Muscle layer of duodenum (tissue), 2 donors: Measurements from ENCODE around the gene MAGI2.

Experiments
- H3K27ac ChIP-seq: one replicate; pipeline ENCODE4 v1.7.0; 2013; ENCODE audit warnings: mild to moderate bottlenecking, low read length
- H3K27me3 ChIP-seq: one replicate; pipeline ENCODE4 v1.7.0; 2013; ENCODE audit warnings: low read depth, mild to moderate bottlenecking, control low read depth, low read length
- H3K36me3 ChIP-seq, 2 donors: one replicate each; pipeline ENCODE4 v1.7.0; 2013; ENCODE audit warnings: low read length in 2 of 2, control low read depth in 1 of 2, mild to moderate bottlenecking in 1 of 2; ENCODE audit not compliant: insufficient read depth in 2 of 2, control insufficient read depth in 1 of 2
- H3K4me1 ChIP-seq, 2 donors: one replicate each; pipeline ENCODE4 v1.7.0; 2013; ENCODE audit warnings: low read length in 2 of 2, mild to moderate bottlenecking in 2 of 2, control low read depth in 1 of 2, moderate library complexity in 1 of 2; ENCODE audit not compliant: insufficient read depth in 2 of 2, control insufficient read depth in 1 of 2
- H3K4me3 ChIP-seq, 2 donors: one replicate each; pipeline ENCODE4 v1.7.0; 2013; ENCODE audit warnings: low read length in 2 of 2, low read depth in 1 of 2, mild to moderate bottlenecking in 1 of 2
- H3K9me3 ChIP-seq, 2 donors: one replicate each; pipeline ENCODE4 v1.7.0; 2013; ENCODE audit warnings: low read length in 2 of 2, control low read depth in 1 of 2, mild to moderate bottlenecking in 1 of 2; ENCODE audit not compliant: control insufficient read depth in 1 of 2
- donor health status: healthy.

The MAGI2 gene

DNA sequence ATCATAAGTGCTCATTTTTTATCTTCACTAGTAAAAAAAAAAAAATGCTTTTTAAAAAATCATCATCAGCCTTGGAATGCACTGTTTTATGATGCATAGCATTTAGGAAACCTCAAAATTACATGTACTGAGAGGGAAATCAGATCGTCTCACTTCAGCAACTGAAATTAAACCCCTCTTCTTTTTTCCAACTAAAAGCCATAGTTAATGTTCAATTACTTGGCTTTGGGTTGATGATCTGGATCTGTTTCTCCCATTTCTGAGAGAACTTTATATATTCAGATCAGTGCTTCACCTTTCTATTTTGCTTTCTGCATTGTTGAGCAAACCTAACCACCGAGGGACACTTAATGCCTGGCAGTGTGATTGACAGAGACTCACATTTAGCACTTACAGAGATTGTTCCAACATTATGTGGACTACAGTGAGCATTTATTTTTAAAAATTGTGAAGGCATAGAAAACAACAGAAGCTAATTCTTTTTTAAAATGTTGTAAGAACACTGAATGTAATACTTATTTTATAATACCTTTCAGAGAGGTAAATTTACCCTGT lies 976.5 kb downstream of the MAGI2 start:
- H3K36me3 ChIP-seq, result no peaks in the 10 kb centered on the region

DNA sequence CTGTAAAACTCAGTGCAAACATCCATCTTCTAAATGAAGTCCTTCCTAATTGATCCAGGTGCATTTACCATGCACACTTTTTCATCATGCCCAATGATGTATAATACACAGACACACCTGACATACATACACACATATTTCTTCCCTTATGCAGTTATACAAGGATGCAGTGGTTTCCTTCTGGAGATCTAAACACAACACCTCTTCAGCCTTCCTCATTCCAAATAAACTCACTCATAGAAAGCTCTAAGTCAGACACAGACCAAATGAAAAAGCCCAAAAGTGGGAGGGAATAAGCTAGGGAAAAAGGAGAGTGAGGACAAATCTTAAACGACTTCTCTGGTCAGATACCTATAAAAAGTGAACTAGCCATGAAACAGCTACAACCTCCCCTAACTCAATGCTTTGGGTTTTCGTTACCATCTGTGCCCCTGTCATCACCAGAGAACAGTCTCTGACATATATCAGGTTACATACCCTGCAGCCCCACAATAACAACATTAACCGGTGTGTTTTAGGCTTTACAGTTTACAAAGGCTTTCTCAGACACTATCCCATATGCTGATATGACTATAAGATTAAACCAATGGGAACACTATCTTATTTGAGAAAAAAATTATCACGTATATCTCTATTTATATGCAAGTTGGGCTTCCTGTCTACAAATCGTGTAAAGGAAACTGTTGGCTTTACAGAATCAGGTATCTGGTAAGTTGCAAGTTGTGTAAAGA lies 979.7 kb downstream of the MAGI2 start:
- no peaks in the 10 kb centered on the region for H3K27me3 ChIP-seq
- no peaks in the 10 kb centered on the region for H3K4me1 ChIP-seq
- H3K9me3 ChIP-seq, result no peaks in the 10 kb centered on the region
- H3K27ac ChIP-seq, result no peak overlapping the region
- H3K36me3 ChIP-seq, result no peaks in the 10 kb centered on the region
- H3K4me3 ChIP-seq, result no peak overlapping the region

More for the DNA sequence above, 976.5 kb downstream of the MAGI2 start:
- H3K27me3 ChIP-seq, result no peaks in the 10 kb centered on the region
- no peak overlapping the region for H3K4me3 ChIP-seq
- no peaks in the 10 kb centered on the region for H3K4me1 ChIP-seq
- H3K27ac ChIP-seq, result no peak overlapping the region
- H3K9me3 ChIP-seq, result no peaks in the 10 kb centered on the region

DNA sequence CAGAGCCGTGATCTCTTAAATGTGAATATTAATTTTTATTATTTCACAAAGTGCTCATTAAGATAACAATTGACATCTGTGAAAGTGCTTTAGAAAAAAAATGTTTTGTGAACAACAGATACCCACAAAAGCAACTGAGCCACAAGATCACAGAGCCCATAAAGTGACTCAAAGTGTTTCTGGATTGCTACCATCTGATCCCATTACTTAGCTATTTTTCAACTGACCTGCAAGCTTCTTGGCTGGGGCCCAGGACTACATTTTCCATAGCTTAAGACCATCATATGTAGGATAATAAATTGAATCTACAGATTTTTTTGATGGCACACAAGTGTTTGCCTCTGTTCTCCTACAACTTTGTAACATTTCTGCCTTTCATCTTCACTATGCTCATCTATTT lies 980.4 kb downstream of the MAGI2 start:
- H3K27me3 ChIP-seq, result no peaks in the 10 kb centered on the region
- no peaks in the 10 kb centered on the region for H3K4me1 ChIP-seq

DNA sequence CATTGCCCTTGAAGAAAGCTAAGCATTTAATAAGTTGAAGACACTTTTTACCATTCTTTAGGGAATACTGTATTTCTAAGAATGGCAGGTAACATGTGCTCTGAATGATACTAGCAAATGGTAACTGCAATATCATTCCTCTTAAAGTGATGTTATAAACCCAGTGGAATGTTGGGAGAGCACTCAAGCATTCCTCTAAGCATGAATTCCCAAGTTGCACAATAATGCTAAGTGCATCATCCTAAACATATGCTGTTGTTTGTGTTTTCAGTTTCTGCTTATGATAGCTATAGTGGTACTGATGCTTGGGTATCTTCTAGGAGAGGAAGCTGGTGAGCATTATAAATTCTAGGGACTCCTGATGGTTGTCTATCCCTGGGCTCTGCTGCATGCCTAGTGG lies 980.9 kb downstream of the MAGI2 start:
- H3K27ac ChIP-seq, result no peak overlapping the region
- no peaks in the 10 kb centered on the region for H3K36me3 ChIP-seq
- no peak overlapping the region for H3K4me3 ChIP-seq
- no peaks in the 10 kb centered on the region for H3K27me3 ChIP-seq
- no peaks in the 10 kb centered on the region for H3K9me3 ChIP-seq
- H3K4me1 ChIP-seq, result no peaks in the 10 kb centered on the region

More for the DNA sequence above, 980.4 kb downstream of the MAGI2 start:
- H3K9me3 ChIP-seq, result no peaks in the 10 kb centered on the region
- no peaks in the 10 kb centered on the region for H3K36me3 ChIP-seq
- no peak overlapping the region for H3K4me3 ChIP-seq
- no peak overlapping the region for H3K27ac ChIP-seq

DNA sequence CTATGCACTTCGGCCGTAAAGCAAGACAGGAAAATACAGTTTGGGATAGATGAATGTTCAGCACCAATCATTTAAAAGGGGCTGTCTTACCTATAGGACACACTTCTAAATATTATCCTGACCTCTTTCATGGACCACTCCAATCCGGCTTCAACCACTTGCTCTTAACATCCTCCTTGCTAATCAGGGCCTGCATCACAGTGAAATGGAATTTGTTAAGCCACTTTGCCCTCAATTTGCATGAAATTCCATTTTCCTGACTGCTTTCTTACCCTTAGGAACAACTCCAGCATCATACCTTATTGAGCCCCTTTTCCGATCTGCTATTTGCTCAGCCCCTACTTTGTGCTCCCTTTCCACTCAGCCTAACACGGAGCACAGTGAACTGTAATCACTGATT lies 987.6 kb downstream of the MAGI2 start:
- no peaks in the 10 kb centered on the region for H3K27me3 ChIP-seq
- no peaks in the 10 kb centered on the region for H3K36me3 ChIP-seq
- H3K4me1 ChIP-seq, result no peaks in the 10 kb centered on the region
- H3K27ac ChIP-seq, result no peak overlapping the region
- H3K9me3 ChIP-seq, result no peaks in the 10 kb centered on the region
- H3K4me3 ChIP-seq, result no peak overlapping the region

DNA sequence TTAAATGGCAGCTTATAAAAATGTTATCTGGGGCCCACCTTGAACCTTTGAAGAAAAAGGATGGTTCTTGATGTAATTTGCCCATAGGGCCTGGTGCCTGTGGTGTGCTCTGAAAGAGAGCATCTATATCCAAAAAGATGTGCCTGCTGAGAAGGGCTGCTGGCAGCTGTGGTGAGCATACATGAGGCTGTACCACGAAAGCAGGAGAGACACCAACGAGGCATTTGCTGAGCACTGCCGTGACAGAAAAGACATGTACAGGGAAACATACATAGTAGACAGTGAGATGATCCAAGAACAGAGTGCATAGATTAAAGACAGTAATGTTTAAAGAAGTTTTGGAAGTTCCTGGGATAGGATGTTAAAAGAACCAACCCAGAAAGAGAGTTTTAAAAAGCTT lies 990.4 kb downstream of the MAGI2 start:
- Histone ChIP-seq H3K9me3 (no peaks in the 10 kb centered on the region), H3K4me3 (no peak overlapping the region), H3K27ac (no peak overlapping the region), H3K36me3 (no peaks in the 10 kb centered on the region), H3K4me1 (no peaks in the 10 kb centered on the region), H3K27me3 (no peaks in the 10 kb centered on the region)

DNA sequence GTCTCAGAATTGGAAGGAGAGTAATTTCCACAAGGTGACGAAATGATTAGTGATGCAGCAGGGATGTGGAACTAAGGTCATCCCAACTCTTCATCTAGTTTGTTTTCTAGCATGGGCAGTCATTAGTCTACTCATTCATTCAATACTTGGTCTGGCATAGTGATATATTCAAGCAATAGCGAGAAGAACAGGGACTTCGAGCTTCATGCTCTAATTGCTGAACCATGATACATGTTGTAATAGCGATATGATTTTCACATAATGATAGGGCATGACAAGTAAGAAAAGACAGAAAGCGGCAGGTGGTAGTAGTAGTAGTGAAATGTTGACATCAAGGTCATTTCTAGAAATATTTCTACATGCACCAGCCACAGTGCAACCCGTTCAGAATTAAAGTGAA lies 1002.8 kb downstream of the MAGI2 start:
- Histone ChIP-seq H3K27me3 (no peaks in the 10 kb centered on the region), H3K4me3 (no peak overlapping the region), H3K27ac (no peak overlapping the region), H3K9me3 (no peaks in the 10 kb centered on the region), H3K36me3 (no peaks in the 10 kb centered on the region), H3K4me1 (no peaks in the 10 kb centered on the region)

DNA sequence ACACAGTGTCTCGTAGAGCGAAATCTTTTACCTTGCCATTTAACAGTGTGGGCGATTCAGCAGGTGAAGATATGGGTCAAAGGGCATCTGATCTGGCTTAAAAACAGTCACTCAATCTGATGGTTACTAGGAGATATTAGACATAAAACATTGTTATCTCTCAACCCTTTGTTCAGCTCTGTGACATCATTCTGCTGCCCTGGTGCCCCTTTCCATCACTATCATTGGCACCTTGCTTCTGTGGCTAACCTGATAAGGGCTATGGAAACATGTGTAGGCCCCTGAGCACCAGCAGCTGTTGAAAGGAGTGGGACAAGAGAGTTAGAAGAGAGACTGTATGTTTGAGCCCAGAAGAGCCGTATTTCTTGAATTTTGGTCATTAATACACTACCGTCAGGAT lies 1004.6 kb downstream of the MAGI2 start:
- no peaks in the 10 kb centered on the region for H3K9me3 ChIP-seq
- H3K4me3 ChIP-seq, result no peak overlapping the region
- no peaks in the 10 kb centered on the region for H3K4me1 ChIP-seq
- H3K27ac ChIP-seq, result no peak overlapping the region
- H3K27me3 ChIP-seq, result no peaks in the 10 kb centered on the region
- no peaks in the 10 kb centered on the region for H3K36me3 ChIP-seq

DNA sequence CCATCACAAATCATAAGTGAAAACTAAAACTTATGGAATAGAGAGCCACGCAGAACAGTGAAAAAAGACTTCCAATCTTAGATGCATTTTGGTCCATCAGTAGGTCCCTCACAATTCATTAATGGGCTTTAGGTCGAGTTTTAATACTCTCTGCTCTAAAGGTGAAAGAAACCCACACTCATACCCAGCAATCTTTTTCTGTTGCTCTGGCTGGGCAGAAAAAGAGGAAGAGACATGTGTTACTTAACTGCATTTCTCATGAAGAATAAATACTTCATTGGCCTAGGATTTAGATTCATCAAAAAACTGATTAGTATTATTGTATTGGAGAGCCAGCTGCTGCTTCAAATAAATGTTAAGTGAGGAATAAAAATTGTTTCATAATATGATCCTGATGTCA lies 1009.2 kb downstream of the MAGI2 start:
- Histone ChIP-seq H3K9me3 (no peaks in the 10 kb centered on the region), H3K36me3 (no peaks in the 10 kb centered on the region), H3K27me3 (no peaks in the 10 kb centered on the region), H3K27ac (no peak overlapping the region), H3K4me1 (no peaks in the 10 kb centered on the region), H3K4me3 (no peak overlapping the region)

DNA sequence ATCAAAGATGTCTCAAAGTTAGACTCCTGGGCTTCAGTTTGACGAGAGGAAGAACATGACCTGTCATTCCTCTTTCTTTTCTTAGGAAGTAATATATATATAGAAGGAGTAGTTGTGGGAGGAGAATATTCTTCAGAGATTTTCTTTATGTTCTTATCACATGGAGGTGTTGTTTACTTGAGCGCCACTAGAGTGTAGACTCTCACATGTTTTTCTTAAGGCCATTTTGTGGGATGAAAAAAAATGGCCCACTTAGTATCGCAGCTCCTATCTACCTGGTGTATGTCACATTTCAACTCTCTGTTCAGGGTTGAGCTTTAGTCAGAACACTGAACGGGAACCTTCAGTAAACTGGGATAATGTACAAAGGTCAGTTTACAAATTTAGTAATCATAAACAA lies 1009.7 kb downstream of the MAGI2 start:
- H3K4me3 ChIP-seq, result no peak overlapping the region
- no peaks in the 10 kb centered on the region for H3K4me1 ChIP-seq
- H3K27ac ChIP-seq, result no peak overlapping the region
- no peaks in the 10 kb centered on the region for H3K36me3 ChIP-seq
- H3K27me3 ChIP-seq, result no peaks in the 10 kb centered on the region
- no peaks in the 10 kb centered on the region for H3K9me3 ChIP-seq

DNA sequence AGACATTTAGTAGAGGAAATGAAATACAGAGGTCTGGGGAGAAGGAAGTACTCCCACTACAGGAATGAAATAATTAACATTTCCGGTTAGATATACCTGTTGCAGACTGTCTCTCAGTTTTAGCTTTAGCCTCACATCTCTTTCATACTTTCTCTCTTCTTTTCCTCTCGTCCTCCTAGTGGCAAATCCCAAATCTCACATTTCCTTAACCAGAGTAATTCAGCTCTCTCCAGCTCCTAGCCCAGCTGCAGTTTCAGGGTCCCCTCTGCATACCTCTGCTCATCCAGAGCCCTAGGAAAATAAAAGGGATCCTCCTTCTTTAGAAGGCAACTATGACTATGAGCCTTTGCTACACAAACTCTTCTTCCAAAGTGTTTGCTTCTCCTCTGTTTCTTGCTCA lies 1011.7 kb downstream of the MAGI2 start:
- Histone ChIP-seq H3K27me3 (no peaks in the 10 kb centered on the region), H3K27ac (no peak overlapping the region), H3K9me3 (no peaks in the 10 kb centered on the region)

DNA sequence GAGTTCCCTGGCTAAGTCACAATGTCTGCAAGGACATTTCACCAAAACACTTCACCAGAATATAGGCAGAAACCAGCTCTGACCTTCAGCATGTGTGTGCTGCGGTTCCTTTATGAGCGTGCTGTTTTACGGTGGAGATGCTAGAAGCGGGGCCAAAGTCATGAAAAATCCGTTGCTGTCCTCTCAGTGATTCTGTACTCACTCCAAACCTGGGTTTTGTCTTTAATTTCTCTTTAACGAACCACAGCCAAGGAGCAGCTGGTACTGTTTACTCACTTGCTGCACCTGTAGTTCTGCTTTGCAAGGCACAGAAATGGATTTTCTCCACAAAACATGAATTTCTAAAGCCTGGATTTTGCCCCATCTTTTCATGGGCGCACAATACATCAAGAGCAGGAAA lies 1015.0 kb downstream of the MAGI2 start:
- Histone ChIP-seq H3K4me1 (no peaks in the 10 kb centered on the region), H3K27me3 (no peaks in the 10 kb centered on the region), H3K4me3 (no peak overlapping the region), H3K36me3 (no peaks in the 10 kb centered on the region), H3K9me3 (peaks cover 0 to 4% of the 10 kb centered on the region in 2 donors), H3K27ac (no peak overlapping the region)

More for the DNA sequence above, 1011.7 kb downstream of the MAGI2 start:
- Histone ChIP-seq H3K4me3 (no peak overlapping the region), H3K4me1 (no peaks in the 10 kb centered on the region), H3K36me3 (no peaks in the 10 kb centered on the region)
